Stimulated activated CD8-positive, alpha-beta memory T cell treated with anti-CD3 and anti-CD28 coated beads, Interleukin-7, amount 100 ng/mL, for 4 hours (primary cell): ENCODE results near the gene KIAA2012.

Experiments used
- DNase-seq, 2 donors: peaks; one replicate each; pipeline ENCODE4 v3.0.0-alpha.2; 2020; ENCODE audit warnings: low read depth in 2 of 2

KIAA2012 gene

GRCh38 chr2:202084265-202084664 is 11.2 kb downstream of the KIAA2012 start:
- DNase-seq = no peak

GRCh38 chr2:202088777-202089176 is 15.7 kb downstream of the KIAA2012 start:
- DNase-seq = no peak

DNA sequence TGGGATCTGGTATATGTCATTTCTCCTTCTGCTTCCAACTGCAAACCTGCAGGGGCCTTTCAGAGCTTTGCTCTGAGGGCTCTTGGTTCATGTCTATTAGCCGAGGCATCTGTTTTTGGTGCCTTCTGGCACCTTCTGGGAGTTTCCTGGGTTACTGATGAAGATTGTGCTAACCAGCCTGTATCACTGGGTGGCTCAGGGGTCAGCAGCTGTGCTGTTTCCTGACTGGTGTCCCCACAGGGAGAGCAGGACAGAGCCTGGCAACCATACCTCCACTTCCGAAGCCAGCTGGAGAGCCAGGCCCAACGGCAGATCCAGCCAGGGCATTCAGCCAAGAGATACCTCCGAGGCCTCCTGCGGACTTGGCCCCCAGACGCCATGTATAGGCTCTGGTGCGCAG is 17.5 kb downstream of the KIAA2012 start:
- DNase-seq = no peak

DNA sequence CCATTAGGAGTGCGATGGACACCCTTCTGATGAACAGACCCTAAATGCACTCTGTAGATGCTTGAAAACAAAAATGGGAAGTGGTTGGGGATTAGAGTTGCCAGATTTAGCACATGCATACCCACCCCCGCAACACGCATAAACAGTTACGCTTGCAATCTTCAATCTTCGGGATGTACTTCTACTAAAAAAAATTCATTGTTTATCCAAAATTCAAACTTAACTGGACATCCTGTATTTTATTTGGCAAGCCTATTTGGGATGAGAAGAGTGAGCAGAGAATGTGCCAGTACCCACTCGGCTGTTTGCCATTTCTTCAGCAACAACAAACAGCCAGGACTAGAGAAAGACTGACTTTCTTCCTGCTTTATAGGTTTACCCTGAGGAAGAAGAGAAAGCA is 18.4 kb downstream of the KIAA2012 start:
- no peak for DNase-seq

GRCh38 chr2:202094426-202094986 is 21.5 kb downstream of the KIAA2012 start:
- DNase-seq = no peak

GRCh38 chr2:202095235-202095634 is 22.2 kb downstream of the KIAA2012 start:
- DNase-seq = no peak

GRCh38 chr2:202096736-202097135 is 23.7 kb downstream of the KIAA2012 start:
- DNase-seq = no peak

DNA sequence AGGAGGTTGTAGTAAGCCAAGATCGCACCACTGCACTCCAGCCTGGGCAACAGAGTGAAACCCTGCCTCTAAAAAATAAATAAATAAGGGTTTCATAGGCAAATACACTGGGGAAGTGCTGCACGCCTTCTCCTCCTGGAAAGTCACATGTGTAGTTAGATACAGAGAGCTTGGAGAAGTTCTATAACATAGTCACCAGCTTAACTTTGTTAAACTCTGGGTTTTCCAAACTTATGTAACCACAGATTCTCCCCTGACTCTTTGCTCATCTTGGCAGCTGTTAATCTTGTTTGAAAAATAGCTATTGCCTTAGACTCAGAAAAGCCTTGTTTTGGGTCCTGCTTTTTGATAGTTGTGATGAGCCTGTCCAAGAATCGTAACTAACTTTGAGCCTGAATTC is 25.2 kb downstream of the KIAA2012 start:
- no peak for DNase-seq

DNA sequence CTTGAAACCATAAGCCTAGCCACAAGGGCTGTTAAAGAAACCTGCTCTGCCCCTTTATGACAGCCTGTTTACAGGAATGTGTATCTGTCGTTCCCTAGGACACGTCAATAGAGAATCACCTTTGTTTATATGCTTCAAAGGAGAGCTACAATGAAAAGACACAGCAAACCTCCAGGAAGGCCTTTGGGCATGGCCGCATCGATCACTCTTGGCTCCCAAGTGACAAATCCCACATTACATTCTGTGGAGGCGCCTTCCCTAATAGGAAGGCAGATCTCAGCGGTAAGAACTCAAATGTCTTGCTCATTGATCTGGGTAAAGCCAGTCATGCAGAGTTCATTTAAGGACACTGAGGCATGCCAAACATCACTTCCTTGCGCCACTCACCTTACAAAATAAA is 26.5 kb downstream of the KIAA2012 start:
- DNase-seq = no peak

DNA sequence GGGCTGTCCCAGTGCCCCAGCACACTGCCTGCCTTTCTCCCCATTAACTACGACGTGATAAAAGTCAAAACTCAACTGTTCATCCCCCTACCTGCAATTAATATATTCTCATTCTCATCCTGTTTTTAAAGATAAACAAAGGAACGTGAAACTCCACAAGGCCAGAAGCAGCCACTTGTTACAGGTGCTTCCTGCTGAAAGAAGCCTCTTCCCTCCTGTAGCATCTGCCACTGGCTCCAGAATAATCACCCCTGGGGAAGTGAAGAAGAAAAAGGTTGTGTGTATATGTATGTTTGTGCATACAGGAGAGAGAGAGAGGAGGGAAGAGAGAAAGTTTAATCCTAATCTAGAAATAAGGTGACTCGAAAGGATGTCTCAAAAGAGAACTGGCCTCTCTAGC is 27.1 kb downstream of the KIAA2012 start:
- no peak for DNase-seq

GRCh38 chr2:202101026-202101579 is 28.0 kb downstream of the KIAA2012 start:
- no peak for DNase-seq

- DNase-seq = no peak
Measured at GRCh38 chr2:202102425-202103000, 29.5 kb downstream of the KIAA2012 start.

- DNase-seq = no peak
Measured at GRCh38 chr2:202104286-202104870, 31.3 kb downstream of the KIAA2012 start.

DNA sequence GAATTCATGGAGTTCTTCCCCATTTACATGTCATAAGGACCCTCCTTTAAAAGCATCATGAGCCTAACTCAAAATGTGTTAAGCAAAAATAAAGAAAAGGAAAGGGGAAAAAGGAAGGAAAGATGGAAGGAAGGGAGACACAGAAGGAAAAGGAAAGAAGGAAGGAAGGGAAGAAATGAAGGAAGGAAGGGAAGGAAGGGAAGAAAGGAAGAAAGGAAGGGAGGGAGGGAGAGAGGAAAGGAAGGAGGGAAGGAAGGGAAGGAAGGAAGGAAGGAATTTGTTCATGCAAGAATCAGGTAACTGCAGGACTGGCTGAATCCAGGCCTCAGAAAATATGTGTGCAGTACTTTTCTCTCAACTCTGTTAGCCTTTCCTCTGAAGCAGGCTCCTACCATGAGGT is 32.0 kb downstream of the KIAA2012 start:
- DNase-seq = no peak

GRCh38 chr2:202108345-202108744 is 35.3 kb downstream of the KIAA2012 start:
- DNase-seq = no peak

- DNase-seq = no peak
Measured at GRCh38 chr2:202109139-202109736, 36.2 kb downstream of the KIAA2012 start.

- DNase-seq = no peak
Measured at GRCh38 chr2:202109737-202110184, 36.7 kb downstream of the KIAA2012 start.

DNA sequence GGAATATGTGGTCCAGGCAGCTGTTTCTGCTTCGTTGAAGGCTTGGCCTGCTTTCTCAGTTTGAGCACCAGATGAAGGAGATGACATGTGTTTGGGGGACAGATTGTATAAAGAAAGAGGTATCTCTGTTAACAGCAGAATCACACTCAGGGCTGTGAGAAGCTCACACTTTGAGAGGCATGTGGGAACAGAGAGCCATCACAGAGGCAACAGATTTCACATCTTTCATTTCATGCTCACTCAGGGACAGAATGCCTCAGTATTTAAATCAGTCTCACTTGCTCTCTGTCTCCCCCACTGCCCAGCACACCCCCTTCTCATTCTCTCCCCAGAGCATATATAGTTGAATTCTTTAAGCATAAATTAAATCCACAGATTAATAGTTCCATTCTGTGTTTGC is 37.4 kb downstream of the KIAA2012 start:
- no peak for DNase-seq

GRCh38 chr2:202112041-202112440 is 39.0 kb downstream of the KIAA2012 start:
- DNase-seq = no peak

- DNase-seq = no peak
Measured at GRCh38 chr2:202113571-202114142, 40.6 kb downstream of the KIAA2012 start.

- DNase-seq = no peak
Measured at GRCh38 chr2:202114291-202114690, 41.2 kb downstream of the KIAA2012 start.

- DNase-seq = no peak
Measured at GRCh38 chr2:202114795-202115194, 41.7 kb downstream of the KIAA2012 start.
